Caco-2 (cell line): ENCODE results near the gene GRM7. TPM values are rescaled to one million over a fixed set of nuclear protein-coding genes. Genes with fewer than 3 reads are reported as not detected.

Source experiments
- BruUV-seq: library from RNA; stranded (reverse); fragments of 400-500 nt; replicated peaks from 2 replicates; lab custom pipeline; 2021; lab: Mats Ljungman, UMichigan
- CTCF ChIA-PET: fragments of 300-600 bp; sonication (Branson Sonifier 250); formaldehyde crosslinking; loops from one replicate; lab custom pipeline; 2022; ENCODE audit warnings: antibody characterized with exemption; lab: Charles Lee
- POLR2A ChIA-PET: fragments of 300-600 bp; sonication (Branson Sonifier 250); formaldehyde crosslinking; loops from one replicate; lab custom pipeline; 2022; ENCODE audit warnings: antibody characterized with exemption; lab: Charles Lee
- DNase-seq, 2 experiments: peaks; one replicate each; pipeline versions ENCODE4 v3.0.0 to v3.0.0-alpha.2; 2020 to 2022
- H3K27me3 ChIP-seq: replicated peaks from 2 replicates; pipeline ENCODE4 v1.6.0; 2011; ENCODE audit warnings: low read length; ENCODE audit not compliant: control insufficient read depth, insufficient read depth
- H3K36me3 ChIP-seq: 2 replicates; pipeline ENCODE4 v1.5.1; 2011; ENCODE audit warnings: low read length; ENCODE audit not compliant: control insufficient read depth, insufficient read depth
- H3K4me1 ChIP-seq: fragments of 250-450 bp; sonication (Bioruptor Pico); 2 replicates; pipeline ENCODE4 v1.5.1; 2020; ENCODE audit warnings: mild to moderate bottlenecking
- H3K4me3 ChIP-seq: 2 replicates; pipeline ENCODE4 v1.5.1; 2011; ENCODE audit warnings: low read depth, mild to moderate bottlenecking, control low read depth, low read length
- H3K9me3 ChIP-seq: fragments of 250-450 bp; sonication (Bioruptor Pico); 2 replicates; pipeline ENCODE4 v1.5.1; 2020; ENCODE audit warnings: mild to moderate bottlenecking, moderate library complexity
- H3K27ac Mint-ChIP-seq: one replicate; pipeline ENCODE4 v1.8.0; 2022; ENCODE audit warnings: mixed read lengths; ENCODE audit not compliant: unreplicated experiment
- H3K27me3 Mint-ChIP-seq: one replicate; pipeline ENCODE4 v1.8.0; 2022; ENCODE audit warnings: mixed read lengths; ENCODE audit not compliant: insufficient read depth, unreplicated experiment
- H3K36me3 Mint-ChIP-seq: one replicate; pipeline ENCODE4 v1.8.0; 2022; ENCODE audit warnings: mild to moderate bottlenecking, mixed read lengths; ENCODE audit not compliant: insufficient read depth, unreplicated experiment
- H3K4me1 Mint-ChIP-seq: one replicate; pipeline ENCODE4 v1.8.0; 2022; ENCODE audit warnings: low read depth, mixed read lengths; ENCODE audit not compliant: unreplicated experiment
- H3K4me3 Mint-ChIP-seq: one replicate; pipeline ENCODE4 v1.8.0; 2022; ENCODE audit warnings: mild to moderate bottlenecking, moderate library complexity, mixed read lengths; ENCODE audit not compliant: unreplicated experiment
- H3K9me3 Mint-ChIP-seq: one replicate; pipeline ENCODE4 v1.8.0; 2022; ENCODE audit warnings: mixed read lengths; ENCODE audit not compliant: unreplicated experiment
- CTCF ChIP-seq, 2 experiments: fragments of 200-600 bp in 1 of 2; IDR thresholded peaks; 1 replicate in 1 of 2; 2 replicates in 1 of 2; pipeline versions ENCODE4 v1.5.1 to v1.8.0; 2011 to 2022; ENCODE audit warnings: antibody characterized with exemption in 1 of 2, control low read depth in 1 of 2, inconsistent platforms in 1 of 2, low read depth in 1 of 2, low read length in 1 of 2, mild to moderate bottlenecking in 1 of 2, moderate library complexity in 1 of 2; ENCODE audit not compliant: insufficient read depth in 1 of 2, severe bottlenecking in 1 of 2, unreplicated experiment in 1 of 2
- intact Hi-C: fragments of 100-400 bp; cut with micrococcal nuclease; formaldehyde crosslinking; loops from one replicate; pipeline ENCODE4 v1.10.0; 2022; ENCODE audit not compliant: unreplicated experiment
- total RNA-seq: library from RNA; stranded (reverse); gene quantifications from 2 replicates; pipeline ENCODE4 v1.2.3, GENCODE V29; 2022

The GRM7 gene
- total RNA-seq, 1 experiment from 2014 or later = not detected

- H3K27me3 Mint-ChIP-seq = no peaks in the 10 kb centered on the region
- H3K4me1 ChIP-seq = no peaks in the 10 kb centered on the region
- no peak for TF ChIP-seq CTCF (IDR thresholded peaks at IDR 0.05; ENCODE audit: insufficient read depth in 1 of 2, low read depth in 1 of 2, low read length in 1 of 2, severe bottlenecking in 1 of 2, unreplicated experiment in 1 of 2)
- no peak overlapping the region for H3K4me3 Mint-ChIP-seq
- intact Hi-C loops = no loop called here
- H3K4me3 ChIP-seq = no peak overlapping the region
- H3K9me3 Mint-ChIP-seq = no peaks in the 10 kb centered on the region
- no peaks in the 10 kb centered on the region for H3K36me3 ChIP-seq
- DNase-seq = no peak
- no peaks in the 10 kb centered on the region for H3K9me3 ChIP-seq
- BruUV-seq = no TSS peak
- no peak overlapping the region for H3K27ac Mint-ChIP-seq
- no peaks in the 10 kb centered on the region for H3K4me1 Mint-ChIP-seq
- ChIA-PET CTCF (no interaction called here), POLR2A (no interaction called here)
- no peaks in the 10 kb centered on the region for H3K36me3 Mint-ChIP-seq
- H3K27me3 ChIP-seq = no peaks in the 10 kb centered on the region
These were observed 899.8 kb downstream of the GRM7 start for GRCh38 chr3:7760718-7761117.

- H3K4me3 Mint-ChIP-seq = no peak overlapping the region
- H3K27ac Mint-ChIP-seq = no peak overlapping the region
- no peak for TF ChIP-seq CTCF (IDR thresholded peaks at IDR 0.05; ENCODE audit: insufficient read depth in 1 of 2, low read depth in 1 of 2, low read length in 1 of 2, severe bottlenecking in 1 of 2, unreplicated experiment in 1 of 2)
- POLR2A ChIA-PET = no interaction called here
- no peaks in the 10 kb centered on the region for H3K9me3 Mint-ChIP-seq
- intact Hi-C loops = no loop called here
- no peaks in the 10 kb centered on the region; the same call in 1 of the 2 replicates for H3K27me3 ChIP-seq
- CTCF ChIA-PET = no interaction called here
- no peaks in the 10 kb centered on the region for H3K36me3 ChIP-seq
- H3K27me3 Mint-ChIP-seq = peaks cover 6% of the 10 kb centered on the region
- no peaks in the 10 kb centered on the region for H3K9me3 ChIP-seq
- DNase-seq = no peak
- H3K4me3 ChIP-seq = no peak overlapping the region
- no TSS peak for BruUV-seq
- no peaks in the 10 kb centered on the region for H3K4me1 ChIP-seq
- no peaks in the 10 kb centered on the region for H3K36me3 Mint-ChIP-seq
- H3K4me1 Mint-ChIP-seq = no peaks in the 10 kb centered on the region
These were observed 903.2 kb downstream of the GRM7 start for GRCh38 chr3:7764115-7764514.

GRCh38 chr3:7766530-7766929, 905.6 kb downstream of the GRM7 start:
- DNase-seq = no peak
- peaks cover 6% of the 10 kb centered on the region for H3K27me3 Mint-ChIP-seq
- POLR2A ChIA-PET = no interaction called here
- no peaks in the 10 kb centered on the region for H3K4me1 ChIP-seq
- H3K4me3 Mint-ChIP-seq = no peak overlapping the region
- H3K36me3 ChIP-seq = no peaks in the 10 kb centered on the region
- intact Hi-C loops = no loop called here
- H3K27ac Mint-ChIP-seq = no peak overlapping the region
- BruUV-seq = no TSS peak
- no peaks in the 10 kb centered on the region for H3K4me1 Mint-ChIP-seq
- H3K9me3 Mint-ChIP-seq = no peaks in the 10 kb centered on the region
- H3K27me3 ChIP-seq = no peaks in the 10 kb centered on the region; the same call in 1 of the 2 replicates
- CTCF ChIA-PET = no interaction called here
- no peaks in the 10 kb centered on the region for H3K36me3 Mint-ChIP-seq
- no peaks in the 10 kb centered on the region for H3K9me3 ChIP-seq
- TF ChIP-seq CTCF (IDR thresholded peaks at IDR 0.05; ENCODE audit: insufficient read depth in 1 of 2, low read depth in 1 of 2, low read length in 1 of 2, severe bottlenecking in 1 of 2, unreplicated experiment in 1 of 2) = no peak
- no peak overlapping the region for H3K4me3 ChIP-seq
